ENCODE data around the gene CCDC102A.

Gene CCDC102A

GRCh38 chr16:57476546-57477410, 59.6 kb downstream of the CCDC102A start:
- no peak for DNase-seq (ENCODE audit: low spot score)

DNA sequence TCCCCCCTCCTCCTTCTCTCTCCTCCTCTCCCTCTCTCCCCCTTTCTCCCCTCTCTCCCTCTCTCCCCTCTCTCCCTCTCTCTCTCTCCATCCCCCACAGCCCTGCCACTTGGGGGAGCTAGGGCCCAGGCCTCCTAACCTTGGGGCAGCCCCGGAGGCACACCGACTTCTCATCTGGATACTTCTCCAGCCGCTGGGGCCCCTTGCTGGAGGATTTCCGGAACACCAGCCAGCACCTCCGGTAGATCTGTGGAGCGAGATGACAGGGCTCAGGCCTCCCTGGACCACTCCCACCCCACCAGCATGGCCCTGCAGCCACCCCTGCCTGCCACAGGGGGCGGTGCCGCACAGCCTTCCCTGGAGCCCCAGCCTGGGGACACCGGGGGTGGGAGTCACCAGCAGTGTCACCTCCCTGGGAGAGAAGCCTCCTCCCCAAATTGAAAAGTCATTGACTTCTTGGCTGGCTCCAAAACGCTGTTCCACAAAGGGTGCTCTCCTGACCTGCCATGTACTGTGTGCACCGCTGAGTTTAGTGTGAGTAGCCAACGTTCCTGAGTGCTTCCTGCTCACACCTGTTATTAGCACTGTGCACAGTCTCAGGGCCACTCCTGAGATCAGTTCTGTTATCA, 60.5 kb downstream of the CCDC102A start:
- no peak for DNase-seq (ENCODE audit: low spot score)

DNA sequence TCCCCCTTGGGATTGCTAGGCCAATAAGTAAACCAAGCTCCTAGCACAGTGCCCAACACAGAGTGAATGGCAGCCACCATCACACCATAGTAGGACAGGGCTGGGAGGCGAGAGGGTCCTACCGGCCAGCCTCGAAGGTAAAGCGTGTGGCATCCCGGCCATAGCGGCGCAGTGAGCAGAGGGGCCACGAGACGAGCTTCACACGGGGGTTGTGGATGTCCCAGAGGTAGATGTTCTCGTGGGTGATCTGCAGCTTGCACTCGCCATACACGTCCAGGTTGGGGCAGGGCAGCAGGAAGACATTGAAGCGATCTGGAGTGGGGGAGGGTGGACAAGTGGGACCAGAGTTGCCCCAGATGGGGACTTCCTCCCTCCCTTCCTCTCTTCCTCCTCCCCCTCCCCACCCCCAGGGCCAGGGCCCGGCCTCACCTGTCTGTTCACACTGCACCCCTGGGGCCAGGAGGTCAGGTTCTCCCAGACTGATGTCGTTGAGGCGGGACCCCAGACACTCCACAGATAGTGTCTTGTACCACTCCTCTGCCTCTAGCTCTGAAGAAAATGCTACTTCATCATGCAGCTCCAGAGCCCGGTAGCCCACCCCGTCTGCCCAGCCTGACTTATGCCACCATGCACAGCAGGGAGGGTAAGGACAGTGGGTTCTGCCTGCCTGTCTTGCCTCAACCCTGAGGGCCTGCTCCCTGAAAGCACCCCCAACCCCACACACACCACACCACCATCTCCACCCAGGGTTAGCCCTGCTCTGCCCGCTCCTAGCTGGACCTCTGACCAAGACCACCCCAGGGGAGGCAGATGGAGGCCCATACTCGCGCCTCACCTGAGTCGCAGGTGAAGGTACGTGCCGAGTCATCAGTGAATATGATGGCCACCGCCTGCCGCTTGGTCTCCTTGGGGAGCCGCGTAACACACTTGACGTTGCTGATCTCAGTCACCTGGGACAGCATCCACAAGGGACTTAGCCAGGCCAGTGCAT, 61.4 kb downstream of the CCDC102A start:
- no peak for DNase-seq (ENCODE audit: low spot score)

GRCh38 chr16:57473906-57474305, 62.5 kb downstream of the CCDC102A start:
- DNase-seq (ENCODE audit: low spot score), result no peak

- DNase-seq (ENCODE audit: low spot score), result no peak
Measured at GRCh38 chr16:57473176-57473840, 63.1 kb downstream of the CCDC102A start.

DNA sequence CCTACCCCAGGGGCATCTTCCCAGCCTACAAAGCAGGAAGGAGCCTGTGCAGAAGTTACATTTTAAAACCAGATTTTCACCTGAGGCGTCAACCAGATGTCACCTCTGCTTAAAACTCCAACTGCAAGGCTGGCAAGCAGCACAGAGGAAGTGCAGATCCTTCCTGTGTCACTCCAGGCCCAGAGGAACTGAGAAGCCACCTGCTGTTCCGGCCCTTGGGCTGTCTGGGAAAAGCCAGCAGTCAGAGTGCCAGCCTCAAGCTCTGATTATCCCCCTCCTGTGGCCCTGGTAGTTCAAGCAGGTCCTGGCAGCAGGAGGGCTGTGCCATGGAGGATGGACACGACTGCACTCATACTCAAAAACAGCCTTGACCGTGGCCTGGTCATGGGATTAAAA, 63.7 kb downstream of the CCDC102A start:
- DNase-seq (ENCODE audit: low spot score), result no peak

GRCh38 chr16:57471852-57472664, 64.3 kb downstream of the CCDC102A start:
- DNase-seq (ENCODE audit: low spot score), result no peak

DNA sequence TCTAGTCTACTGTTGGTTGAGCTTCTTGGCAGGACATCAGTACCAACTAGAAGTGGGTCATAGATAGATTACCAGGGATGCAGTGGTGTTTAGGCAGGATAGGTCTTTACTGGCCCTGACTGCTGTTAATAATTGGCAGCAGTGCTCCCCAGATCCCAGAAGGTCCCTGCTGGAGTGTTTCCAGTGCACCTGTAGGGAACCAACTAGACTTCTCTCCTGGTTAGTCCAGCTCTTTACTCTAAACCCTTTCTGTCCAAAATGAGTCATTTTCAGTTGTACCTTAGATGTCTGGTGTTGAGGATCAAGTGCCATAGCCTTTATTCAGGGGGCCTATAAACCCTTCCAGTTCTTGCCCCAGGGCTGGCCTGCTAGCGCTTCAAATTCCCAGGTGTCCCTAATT, 65.2 kb downstream of the CCDC102A start:
- DNase-seq (ENCODE audit: low spot score), result no peak

- DNase-seq (ENCODE audit: low spot score), result no peak
Measured at GRCh38 chr16:57470711-57471110, 65.7 kb downstream of the CCDC102A start.

GRCh38 chr16:57469917-57470470, 66.4 kb downstream of the CCDC102A start:
- no peak for DNase-seq (ENCODE audit: low spot score)

GRCh38 chr16:57469046-57469445, 67.3 kb downstream of the CCDC102A start:
- DNase-seq (ENCODE audit: low spot score), result no peak

GRCh38 chr16:57468346-57468745, 68.0 kb downstream of the CCDC102A start:
- DNase-seq (ENCODE audit: low spot score), result no peak

DNA sequence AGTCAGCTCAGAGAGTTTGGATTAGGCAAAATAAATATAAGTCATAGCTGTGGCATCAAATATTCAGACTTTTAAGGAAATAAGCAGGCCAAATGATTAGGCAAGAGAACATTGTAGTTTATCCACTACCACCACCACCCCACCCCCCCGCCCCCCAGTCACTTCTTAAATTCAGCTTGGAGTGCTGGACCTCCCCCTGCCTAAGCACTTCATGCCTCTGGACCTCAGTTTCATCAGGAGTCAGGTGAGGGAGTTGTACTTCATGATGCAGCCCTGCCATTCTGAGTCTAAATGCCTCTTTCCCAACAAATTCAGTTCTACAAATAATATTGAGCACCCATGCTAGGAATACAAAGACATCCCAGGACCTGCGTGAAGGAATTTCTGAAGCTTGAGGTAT, 71.8 kb downstream of the CCDC102A start:
- DNase-seq (ENCODE audit: low spot score), result no peak

DNA sequence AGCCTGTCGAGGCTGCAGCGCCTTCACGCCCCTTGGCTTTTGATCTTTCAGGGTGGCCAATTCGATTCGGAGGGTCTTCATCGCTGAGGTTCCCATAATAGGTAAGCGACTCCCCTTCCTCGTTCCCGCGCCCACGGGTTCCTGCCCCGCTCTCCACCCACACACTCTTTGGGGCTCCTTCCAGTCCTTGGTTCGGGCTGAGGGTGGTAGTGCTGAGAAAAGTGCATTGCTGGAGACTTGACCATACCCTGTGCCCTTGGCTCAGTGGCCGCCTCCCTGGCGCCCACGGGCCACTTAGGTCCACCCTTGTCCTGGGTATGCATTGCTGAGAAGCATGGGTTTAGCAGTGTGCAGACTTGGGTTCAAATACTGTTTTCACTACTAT, 73.4 kb downstream of the CCDC102A start:
- DNase-seq (ENCODE audit: low spot score), result no peak

DNA sequence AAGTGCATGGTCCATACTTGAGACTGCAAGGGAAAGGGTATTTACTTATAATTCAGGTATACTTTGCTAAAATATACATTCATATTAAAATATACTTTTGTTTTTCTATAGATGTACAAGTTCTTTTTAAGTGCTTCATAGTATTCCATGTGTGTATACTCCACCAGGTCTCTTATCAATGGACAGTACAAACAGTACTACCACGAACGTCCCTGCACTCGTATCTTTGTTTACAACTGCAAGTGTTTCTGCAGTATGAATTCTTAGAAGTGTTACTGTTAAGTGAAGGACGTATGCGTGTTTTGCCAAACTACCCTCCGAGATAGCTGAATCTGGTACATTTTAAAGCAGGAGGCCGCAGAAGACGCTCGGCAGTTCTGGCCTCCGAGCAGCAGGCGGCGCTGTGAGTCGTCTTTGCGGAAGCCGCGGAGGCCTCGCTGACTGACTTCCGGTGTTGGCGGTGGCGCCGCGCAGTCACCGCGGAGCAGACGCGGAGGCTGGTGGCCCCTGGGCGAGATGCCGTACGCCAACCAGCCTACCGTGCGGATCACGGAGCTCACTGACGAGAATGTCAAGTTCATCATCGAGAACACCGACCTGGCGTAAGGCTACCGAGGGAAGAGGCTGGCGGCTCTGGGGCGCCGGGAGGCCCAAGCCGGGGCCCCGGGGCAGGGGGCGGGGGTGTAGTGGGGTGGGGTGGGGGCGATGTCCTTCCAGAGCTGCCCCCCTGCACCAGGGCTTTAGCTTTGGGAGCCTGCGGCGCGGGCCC, 74.0 kb downstream of the CCDC102A start, which contains the start of gene POLR2C:
Gene POLR2C, plus strand, starts transcription at position 471 of the 769 bp plus-strand sequence. Its CDS starts 46 bp downstream, at position 517.
- DNase-seq (ENCODE audit: low spot score), result peak; percentile 90
